Measurements from ENCODE around the gene PHF13.

DNA sequence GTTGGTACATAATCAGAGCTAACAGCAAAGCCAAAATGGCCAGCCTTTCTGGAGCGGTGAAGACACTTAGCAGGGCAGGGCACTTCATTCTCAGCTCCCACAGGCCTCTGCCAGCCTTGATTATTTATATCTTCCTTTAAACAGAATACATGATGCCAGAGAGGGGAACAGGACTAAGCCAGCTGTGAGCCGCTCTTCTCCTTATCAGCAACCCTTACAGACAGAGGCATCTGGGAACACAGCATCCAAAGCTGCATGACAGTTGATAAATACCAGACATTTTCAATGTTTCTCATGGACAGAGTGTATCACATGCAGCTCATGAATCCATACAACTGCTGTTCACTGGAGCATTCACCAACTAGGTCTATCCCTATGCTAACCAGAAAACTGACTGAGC lies 59.0 kb downstream of the PHF13 start:
- TF ChIP-seq, protein P1, sequence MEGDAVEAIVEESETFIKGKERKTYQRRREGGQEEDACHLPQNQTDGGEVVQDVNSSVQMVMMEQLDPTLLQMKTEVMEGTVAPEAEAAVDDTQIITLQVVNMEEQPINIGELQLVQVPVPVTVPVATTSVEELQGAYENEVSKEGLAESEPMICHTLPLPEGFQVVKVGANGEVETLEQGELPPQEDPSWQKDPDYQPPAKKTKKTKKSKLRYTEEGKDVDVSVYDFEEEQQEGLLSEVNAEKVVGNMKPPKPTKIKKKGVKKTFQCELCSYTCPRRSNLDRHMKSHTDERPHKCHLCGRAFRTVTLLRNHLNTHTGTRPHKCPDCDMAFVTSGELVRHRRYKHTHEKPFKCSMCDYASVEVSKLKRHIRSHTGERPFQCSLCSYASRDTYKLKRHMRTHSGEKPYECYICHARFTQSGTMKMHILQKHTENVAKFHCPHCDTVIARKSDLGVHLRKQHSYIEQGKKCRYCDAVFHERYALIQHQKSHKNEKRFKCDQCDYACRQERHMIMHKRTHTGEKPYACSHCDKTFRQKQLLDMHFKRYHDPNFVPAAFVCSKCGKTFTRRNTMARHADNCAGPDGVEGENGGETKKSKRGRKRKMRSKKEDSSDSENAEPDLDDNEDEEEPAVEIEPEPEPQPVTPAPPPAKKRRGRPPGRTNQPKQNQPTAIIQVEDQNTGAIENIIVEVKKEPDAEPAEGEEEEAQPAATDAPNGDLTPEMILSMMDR (IDR thresholded peaks at IDR 0.05): no peak
- no peak for TF ChIP-seq POLR2A (IDR thresholded peaks at IDR 0.05)

Data from heart left ventricle (tissue), 13 donors.